Stimulated activated CD8-positive, alpha-beta memory T cell treated with anti-CD3 and anti-CD28 coated beads, Interleukin-7, amount 100 ng/mL, for 48 hours (primary cell): Measurements from ENCODE around the gene ORAI2.

ENCODE experiments used
- DNase-seq, 2 donors: peaks; one replicate each; pipeline ENCODE4 v3.0.0-alpha.2; 2020; ENCODE audit warnings: low read depth in 1 of 2; ENCODE audit errors: extremely low read depth in 1 of 2

Gene ORAI2

GRCh38 chr7:102413611-102414010 lies 19.8 kb upstream of the ORAI2 start:
- DNase-seq: no peak

GRCh38 chr7:102415685-102416225 lies 17.6 kb upstream of the ORAI2 start:
- peak; percentile 65 to 68 for DNase-seq

GRCh38 chr7:102416406-102416805 lies 17.0 kb upstream of the ORAI2 start:
- DNase-seq: no peak

GRCh38 chr7:102417105-102417504 lies 16.3 kb upstream of the ORAI2 start:
- no peak for DNase-seq

- no peak for DNase-seq
Observed at GRCh38 chr7:102418592-102418991, 14.8 kb upstream of the ORAI2 start.

- DNase-seq: no peak
Observed at GRCh38 chr7:102421706-102422240, 11.6 kb upstream of the ORAI2 start.

GRCh38 chr7:102424129-102424551 lies 9.2 kb upstream of the ORAI2 start:
- no peak for DNase-seq

- DNase-seq: no peak
Observed at GRCh38 chr7:102424787-102425218, 8.6 kb upstream of the ORAI2 start.

- peak; percentile 66 to 84 for DNase-seq
Observed at GRCh38 chr7:102425639-102426267, 7.6 kb upstream of the ORAI2 start.

- DNase-seq: peak; percentile 48 to 81
Observed at GRCh38 chr7:102426268-102427018, 6.9 kb upstream of the ORAI2 start.

GRCh38 chr7:102427019-102427405 lies 6.4 kb upstream of the ORAI2 start:
- no peak for DNase-seq

GRCh38 chr7:102429141-102429899 lies 4.1 kb upstream of the ORAI2 start:
- no peak for DNase-seq

- DNase-seq: no peak
Observed at GRCh38 chr7:102431617-102432298, 1.6 kb upstream of the ORAI2 start.

GRCh38 chr7:102432442-102433218 lies 745 bp upstream of the ORAI2 start:
- no peak for DNase-seq

GRCh38 chr7:102434039-102434486 lies 688 bp downstream of the ORAI2 start:
- DNase-seq: no peak

GRCh38 chr7:102436118-102436517 lies 2.7 kb downstream of the ORAI2 start:
- no peak for DNase-seq

GRCh38 chr7:102439963-102440795 lies 6.8 kb downstream of the ORAI2 start:
- DNase-seq: no peak

- DNase-seq: no peak
Observed at GRCh38 chr7:102444961-102445673, 11.7 kb downstream of the ORAI2 start.
